ENCODE measurements around the gene RHEB.

RHEB gene

DNA sequence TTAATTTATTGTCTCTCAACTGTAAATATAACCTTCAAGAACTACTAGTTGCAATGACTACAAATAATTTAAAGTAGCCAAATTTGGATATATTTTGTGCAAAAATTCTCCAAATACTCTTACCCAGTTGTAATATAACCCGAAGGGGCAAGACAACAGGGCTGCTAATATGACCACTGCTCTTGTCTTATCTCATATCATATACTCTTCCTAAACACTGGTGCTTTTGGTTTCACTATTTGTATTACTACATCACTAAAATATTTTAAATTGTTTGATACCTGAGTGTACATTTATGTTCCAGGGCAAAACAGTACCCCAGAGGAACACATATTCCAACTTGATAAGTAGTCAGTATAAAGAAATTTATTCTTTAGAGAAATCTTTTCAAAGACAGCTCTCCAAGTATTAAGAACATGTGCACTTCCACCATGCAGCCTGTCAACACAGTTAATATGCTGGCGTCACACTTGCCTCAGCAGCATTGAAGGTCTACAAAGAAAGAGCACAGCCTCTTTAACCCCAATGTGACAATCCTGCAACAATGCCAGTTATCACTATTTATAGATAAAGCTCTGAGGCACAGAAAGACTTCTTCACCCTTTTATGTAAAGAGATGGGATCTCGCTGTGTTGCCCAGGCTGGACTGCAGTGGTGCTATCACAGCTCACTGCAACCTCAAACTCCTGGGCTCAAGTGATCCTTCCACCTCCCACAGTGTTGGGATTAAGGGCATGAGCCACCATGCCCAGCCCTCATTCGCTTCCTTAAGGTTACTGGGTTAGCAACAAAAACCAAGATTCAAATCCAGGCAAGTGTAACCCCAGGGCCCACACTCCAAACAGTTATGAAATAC, 37.8 kb downstream of the RHEB start:
- H3K9me3 ChIP-seq (ENCODE audit: insufficient read depth, low read length, severe bottlenecking) = no peaks in the 10 kb centered on the region
- no peaks in the 10 kb centered on the region for H3K27me3 ChIP-seq (ENCODE audit: insufficient read depth, low read length, poor library complexity)
- no peak overlapping the region for H3K4me3 ChIP-seq (ENCODE audit: low read depth in 1 of 2, low read length in 2 of 2)
- H3K4me1 ChIP-seq (ENCODE audit: insufficient read depth, low read length) = no peaks in the 10 kb centered on the region
- peaks cover 96% of the 10 kb centered on the region for H3K79me2 ChIP-seq (ENCODE audit: insufficient read depth, low read length)
- peaks cover 68% of the 10 kb centered on the region for H4K20me1 ChIP-seq (ENCODE audit: insufficient read depth, low read length)
- no peak overlapping the region for H3K4me2 ChIP-seq (ENCODE audit: insufficient read depth, low read length)
- no peak overlapping the region for H2AFZ ChIP-seq (ENCODE audit: low read depth, low read length)
- no peak for ATAC-seq (ENCODE audit: insufficient read depth, low read depth)
- no peak overlapping the region for H3K9ac ChIP-seq (ENCODE audit: low read depth, low read length)
- no peak overlapping the region for H3K27ac ChIP-seq (ENCODE audit: low read length)
- H3K36me3 ChIP-seq (ENCODE audit: insufficient read depth, low read length) = peaks cover 81% of the 10 kb centered on the region
- DNase-seq = no peak
- TF ChIP-seq EZH2 (IDR thresholded peaks at IDR 0.05; ENCODE audit: borderline replicate concordance, low read depth, low read length, severe bottlenecking) = no peak
- no peak for TF ChIP-seq CTCF (IDR thresholded peaks at IDR 0.05; ENCODE audit: borderline replicate concordance, extremely low read depth, low read length, poor library complexity, severe bottlenecking)

GRCh38 chr7:151477867-151478266, 41.8 kb downstream of the RHEB start:
- Histone ChIP-seq H3K4me2 (ENCODE audit: insufficient read depth, low read length) (no peak overlapping the region), H3K9me3 (ENCODE audit: insufficient read depth, low read length, severe bottlenecking) (no peaks in the 10 kb centered on the region), H3K4me1 (ENCODE audit: insufficient read depth, low read length) (no peaks in the 10 kb centered on the region), H3K36me3 (ENCODE audit: insufficient read depth, low read length) (peaks cover 81% of the 10 kb centered on the region), H3K27me3 (ENCODE audit: insufficient read depth, low read length, poor library complexity) (no peaks in the 10 kb centered on the region), H4K20me1 (ENCODE audit: insufficient read depth, low read length) (peaks cover 56% of the 10 kb centered on the region), H3K9ac (ENCODE audit: low read depth, low read length) (no peak overlapping the region), H3K79me2 (ENCODE audit: insufficient read depth, low read length) (peaks cover 96% of the 10 kb centered on the region), H3K27ac (ENCODE audit: low read length) (no peak overlapping the region), H3K4me3 (ENCODE audit: low read depth in 1 of 2, low read length in 2 of 2) (no peak overlapping the region), H2AFZ (ENCODE audit: low read depth, low read length) (no peak overlapping the region)
- ATAC-seq (ENCODE audit: insufficient read depth, low read depth) (no peak), DNase-seq (no peak)
- TF ChIP-seq EZH2 (IDR thresholded peaks at IDR 0.05; ENCODE audit: borderline replicate concordance, low read depth, low read length, severe bottlenecking) = no peak
- no peak for TF ChIP-seq CTCF (IDR thresholded peaks at IDR 0.05; ENCODE audit: borderline replicate concordance, extremely low read depth, low read length, poor library complexity, severe bottlenecking)

- ATAC-seq (ENCODE audit: insufficient read depth, low read depth) = no peak
Observed at GRCh38 chr7:151472644-151473380, 46.9 kb downstream of the RHEB start.

More at GRCh38 chr7:151472644-151473380, 46.9 kb downstream of the RHEB start:
- Histone ChIP-seq H4K20me1 (ENCODE audit: insufficient read depth, low read length) (peaks cover 45% of the 10 kb centered on the region), H3K79me2 (ENCODE audit: insufficient read depth, low read length) (peaks cover 66% of the 10 kb centered on the region), H3K4me3 (ENCODE audit: low read depth in 1 of 2, low read length in 2 of 2) (no peak overlapping the region), H3K9me3 (ENCODE audit: insufficient read depth, low read length, severe bottlenecking) (no peaks in the 10 kb centered on the region), H3K4me2 (ENCODE audit: insufficient read depth, low read length) (no peak overlapping the region), H3K4me1 (ENCODE audit: insufficient read depth, low read length) (no peaks in the 10 kb centered on the region), H3K9ac (ENCODE audit: low read depth, low read length) (no peak overlapping the region), H3K36me3 (ENCODE audit: insufficient read depth, low read length) (peaks cover 99% of the 10 kb centered on the region), H2AFZ (ENCODE audit: low read depth, low read length) (no peak overlapping the region), H3K27ac (ENCODE audit: low read length) (no peak overlapping the region), H3K27me3 (ENCODE audit: insufficient read depth, low read length, poor library complexity) (no peaks in the 10 kb centered on the region)
- DNase-seq = no peak
- TF ChIP-seq EZH2 (IDR thresholded peaks at IDR 0.05; ENCODE audit: borderline replicate concordance, low read depth, low read length, severe bottlenecking) (no peak), CTCF (IDR thresholded peaks at IDR 0.05; ENCODE audit: borderline replicate concordance, extremely low read depth, low read length, poor library complexity, severe bottlenecking) (no peak)
